RCC 7860 (cell line): ENCODE measurements around the gene HOXB7.

Source experiments
- DNase-seq: peaks from one replicate; pipeline ENCODE4 v3.0.0-alpha.2; 2015; ENCODE audit warnings: low spot score
- FAIRE-seq: peaks from 2 replicates; lab custom pipeline; 2012; peaks lifted over from hg19 to GRCh38; lab: Jason Lieb, UNC

HOXB7 gene

DNA sequence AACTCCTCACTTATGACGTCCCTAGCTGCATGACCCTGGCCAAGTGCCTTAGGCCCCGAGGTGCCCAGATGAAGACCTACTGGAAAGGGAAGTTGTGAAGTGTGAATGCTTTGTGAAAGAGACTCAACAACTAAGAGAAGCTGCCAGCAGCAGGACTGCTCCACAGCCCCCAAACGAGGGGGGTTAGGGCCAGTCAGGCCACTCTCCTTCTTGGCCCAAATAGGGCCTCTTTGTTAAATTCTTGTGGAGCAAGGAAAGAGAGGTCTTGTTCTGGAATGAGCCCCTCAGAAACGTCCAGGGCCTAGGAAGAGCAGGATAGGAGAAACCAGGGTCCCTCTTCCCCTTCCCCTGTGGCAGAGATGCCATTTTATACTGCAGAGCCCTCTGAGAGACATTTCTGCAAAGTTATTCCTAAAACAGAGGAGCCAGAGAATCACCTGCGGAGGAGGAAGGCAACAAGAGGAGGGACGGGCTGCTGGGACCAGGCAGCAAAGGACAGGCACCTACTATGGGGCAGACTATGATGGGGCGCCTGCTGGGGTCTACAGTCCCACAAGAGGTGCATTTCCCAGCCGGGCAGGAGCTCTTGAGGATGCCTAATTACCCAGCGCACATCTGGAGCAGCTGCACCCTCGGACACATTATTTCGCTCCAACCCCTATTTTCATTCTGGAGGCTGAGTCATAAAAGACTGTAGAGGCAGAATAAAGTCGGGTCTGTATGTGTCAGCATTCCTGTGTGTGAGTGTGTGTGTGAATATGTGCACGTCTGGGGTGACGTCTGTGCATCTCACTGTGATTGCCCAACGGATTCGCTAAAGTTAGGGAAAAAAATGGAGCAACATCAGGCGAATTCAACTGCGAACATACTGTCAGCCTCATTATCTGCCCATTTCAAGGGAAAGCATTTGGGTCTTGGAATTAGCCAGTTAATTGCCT lies 26.8 kb upstream of the HOXB7 start:
- peak; percentile 89 for DNase-seq

DNA sequence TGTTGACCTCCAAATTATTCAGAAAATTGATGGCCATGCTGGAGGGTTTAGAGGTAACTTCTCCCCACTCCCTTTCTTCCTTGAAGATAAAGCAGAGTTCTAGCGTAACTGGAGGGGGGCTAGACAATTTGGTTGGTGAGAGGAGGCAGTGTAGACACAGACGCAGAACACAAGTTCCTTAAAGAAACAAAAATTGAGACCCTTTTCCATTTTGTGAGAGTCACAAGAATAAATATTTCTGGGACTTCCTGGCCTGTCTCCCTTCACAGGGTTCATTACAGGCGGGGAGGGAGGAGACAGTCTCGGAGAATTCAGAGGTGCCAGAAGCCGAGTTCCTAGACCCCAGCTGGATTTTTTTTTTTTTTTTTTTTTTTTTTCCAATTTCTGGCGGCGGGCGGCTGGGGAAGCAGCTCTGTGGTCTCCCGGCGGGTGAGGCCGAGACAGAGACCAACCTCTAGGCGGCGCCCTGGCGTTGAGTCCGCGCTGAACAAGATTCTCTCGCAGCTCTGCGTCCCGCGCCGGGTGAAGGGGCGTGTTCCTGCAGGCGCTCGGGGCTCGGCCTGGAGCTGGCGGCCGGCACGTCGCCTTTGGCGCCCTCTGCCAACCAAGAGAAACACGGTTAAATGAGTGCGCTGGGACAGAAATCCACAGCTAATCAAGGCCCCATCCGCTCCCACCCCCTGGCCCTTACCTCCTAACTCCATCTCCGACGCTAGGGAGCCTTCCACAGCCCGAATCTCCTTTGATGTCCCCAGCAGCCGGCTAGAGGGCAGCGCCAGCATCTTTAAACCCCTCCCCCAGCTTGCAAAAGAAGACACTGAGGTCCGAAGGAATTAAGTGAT lies 25.6 kb upstream of the HOXB7 start:
- FAIRE-seq (no peak), DNase-seq (peak; percentile 56)

More for the DNA sequence above, 26.8 kb upstream of the HOXB7 start:
- peak; percentile 89 for FAIRE-seq

DNA sequence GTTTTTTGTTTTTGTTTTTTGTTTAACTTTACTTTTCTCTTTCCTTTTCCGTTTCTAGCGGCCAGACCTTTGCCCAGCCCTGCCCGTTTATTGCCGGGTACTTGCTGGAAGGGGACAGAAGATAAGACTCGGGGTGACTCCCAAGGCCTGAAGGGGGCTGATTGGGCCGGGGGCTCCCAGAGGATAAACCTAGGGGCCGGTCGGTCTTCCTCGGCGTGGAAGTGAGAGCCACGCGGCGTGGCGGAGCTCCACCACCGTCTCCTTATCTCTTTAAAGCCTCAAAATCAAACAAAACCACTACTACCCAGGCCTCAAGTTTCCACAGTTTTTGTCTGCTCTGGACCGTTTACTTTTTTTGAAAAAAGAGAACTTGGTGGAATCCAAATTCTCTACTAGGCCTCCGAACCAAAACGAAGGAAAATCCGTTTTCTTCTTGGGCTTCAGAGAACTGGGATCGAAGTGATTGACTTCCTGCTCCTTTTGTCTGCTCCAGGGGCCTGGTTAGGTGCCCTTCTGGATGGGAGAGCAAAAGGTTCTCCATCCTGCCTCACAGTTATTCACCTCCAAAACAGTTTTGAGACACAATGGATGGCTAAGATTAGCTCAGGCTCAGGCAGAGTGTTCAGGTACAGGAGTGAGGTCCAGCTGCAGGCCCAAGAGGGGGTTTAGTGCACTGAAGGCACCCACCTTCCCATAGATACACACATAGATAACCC lies 23.8 kb upstream of the HOXB7 start:
- no peak for FAIRE-seq
- DNase-seq, result no peak

DNA sequence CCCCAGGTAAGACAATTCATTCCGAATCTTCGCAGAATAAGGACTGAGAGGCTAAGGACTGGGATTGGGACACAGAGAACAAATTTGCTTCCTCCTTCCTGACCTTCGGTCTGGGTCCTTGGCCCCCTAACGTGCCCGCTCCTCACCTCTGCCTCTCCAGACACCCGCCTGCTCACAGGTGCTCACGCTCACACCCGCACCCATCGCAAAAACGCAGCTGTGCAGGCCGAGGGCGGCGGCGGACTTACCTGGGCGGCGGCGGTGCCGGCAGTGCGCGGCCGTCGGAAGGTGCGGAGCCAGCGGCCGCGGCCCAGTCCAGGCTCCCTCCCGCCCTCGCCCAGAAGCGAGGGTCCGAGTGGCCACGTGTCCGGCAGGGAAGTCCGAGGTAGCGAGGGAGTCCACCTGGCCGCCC lies 22.5 kb upstream of the HOXB7 start:
- DNase-seq, result no peak
- no peak for FAIRE-seq

DNA sequence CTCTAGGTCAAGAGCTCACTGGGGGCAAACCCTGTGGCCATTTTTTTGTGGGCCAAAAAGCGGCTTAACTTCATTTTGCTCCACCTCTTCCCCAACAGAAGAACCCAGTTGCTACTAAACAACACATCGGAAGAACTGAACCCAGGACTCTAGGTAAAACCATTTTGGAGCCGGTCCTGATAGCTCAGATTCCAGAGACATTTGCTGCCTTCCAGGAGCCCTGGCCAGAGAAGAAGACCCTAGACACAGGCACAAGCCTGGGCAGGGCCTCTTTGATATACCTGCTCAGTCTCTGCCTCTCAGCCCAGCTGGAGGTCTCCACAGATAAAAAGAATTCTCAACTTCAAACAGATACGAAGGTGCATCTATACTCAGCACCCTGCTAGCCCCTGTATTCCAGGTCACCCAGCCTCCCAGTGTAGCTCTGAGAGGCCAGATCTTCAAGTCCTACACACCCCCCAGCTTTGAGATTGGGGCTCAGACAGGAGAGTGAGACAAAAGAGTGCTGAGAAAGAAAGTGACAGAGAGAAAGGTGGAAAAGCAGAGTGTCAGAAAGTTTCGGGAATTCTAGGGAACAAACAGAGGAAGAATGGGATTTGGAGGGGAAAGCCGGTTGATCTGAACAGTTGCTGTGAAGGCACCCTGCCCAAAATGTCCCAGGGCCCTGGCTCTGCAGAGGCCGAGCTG lies 21.9 kb upstream of the HOXB7 start:
- FAIRE-seq, result no peak
- no peak for DNase-seq

DNA sequence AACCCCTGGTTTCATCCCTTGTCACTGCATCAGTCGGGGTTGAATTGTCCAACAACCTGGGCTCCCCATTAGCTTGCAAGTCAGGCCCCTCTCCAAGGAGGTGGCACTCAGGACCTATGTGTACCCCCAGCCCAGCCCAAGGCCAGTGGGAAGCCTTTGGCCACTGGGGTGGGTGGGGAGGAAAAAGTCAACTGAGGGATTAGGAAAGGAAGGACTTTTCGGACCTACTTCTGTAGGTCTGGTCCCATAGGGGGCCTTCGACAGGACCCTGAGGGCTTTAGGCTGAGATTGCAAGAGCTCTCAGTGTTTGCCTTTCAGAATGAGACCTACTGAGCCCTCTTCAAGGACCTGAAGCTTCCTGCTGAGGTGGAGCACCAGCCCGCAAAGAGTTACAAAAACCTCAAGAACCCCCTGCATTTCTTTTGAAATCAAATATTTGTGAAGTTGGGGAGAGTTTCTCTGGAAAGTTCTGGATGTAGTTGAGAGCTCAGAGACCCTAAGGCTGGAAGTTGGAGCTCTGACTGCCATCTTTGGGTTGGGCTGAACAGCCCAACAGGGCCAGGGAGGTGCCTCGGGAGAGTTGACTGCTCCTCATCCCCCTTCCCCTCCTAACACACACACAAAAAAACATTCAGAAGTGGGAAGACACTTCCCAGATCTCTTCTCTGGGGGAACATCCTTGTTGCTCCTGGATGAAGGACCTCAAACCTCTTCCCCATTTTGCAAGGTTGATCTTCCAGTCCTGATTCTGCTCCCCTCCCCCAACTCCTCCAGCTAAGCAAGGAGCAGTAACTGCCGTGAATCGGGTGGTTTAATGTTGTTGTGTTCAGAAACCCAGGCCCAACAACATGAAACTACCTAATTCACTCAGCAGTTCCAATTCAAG lies 21.1 kb upstream of the HOXB7 start:
- no peak for FAIRE-seq
- no peak for DNase-seq

DNA sequence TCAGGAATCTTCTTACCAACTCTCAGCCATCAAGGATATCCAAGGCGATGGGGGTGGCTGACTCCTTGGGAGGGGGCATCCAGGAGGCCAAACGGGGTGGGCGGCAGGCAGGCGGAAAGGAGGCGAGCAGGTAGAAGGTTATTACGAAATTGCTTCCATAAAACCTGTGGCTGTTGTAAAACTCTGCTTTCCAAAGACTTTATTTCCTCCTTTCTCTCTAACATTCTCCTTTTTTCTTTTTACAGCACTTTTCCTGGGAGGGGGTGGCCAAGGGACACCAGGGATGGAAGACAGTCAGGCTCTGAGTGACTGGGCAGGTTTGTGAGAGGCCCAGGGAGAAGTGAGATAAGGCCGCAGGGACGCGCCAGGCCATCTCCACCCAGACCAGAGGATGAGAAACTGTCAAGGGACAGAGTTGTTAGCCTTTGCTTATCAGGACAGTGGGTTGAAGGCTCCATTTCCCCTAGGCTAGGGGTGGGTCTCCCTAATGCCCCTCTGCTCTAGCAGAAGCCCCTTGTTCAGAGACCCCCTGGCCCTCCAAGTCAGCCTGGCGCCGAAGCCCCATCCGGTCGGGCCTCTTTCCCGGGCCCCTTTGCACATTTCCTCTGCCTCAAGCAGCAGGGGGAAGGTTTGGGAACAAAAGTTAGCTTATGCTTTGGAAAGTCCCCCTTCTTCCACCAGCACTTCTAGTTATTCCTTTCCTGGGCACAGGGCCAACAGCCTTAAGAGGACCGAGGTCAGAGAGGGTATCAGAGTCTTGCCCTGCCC lies 20.3 kb upstream of the HOXB7 start:
- FAIRE-seq (no peak), DNase-seq (no peak)

DNA sequence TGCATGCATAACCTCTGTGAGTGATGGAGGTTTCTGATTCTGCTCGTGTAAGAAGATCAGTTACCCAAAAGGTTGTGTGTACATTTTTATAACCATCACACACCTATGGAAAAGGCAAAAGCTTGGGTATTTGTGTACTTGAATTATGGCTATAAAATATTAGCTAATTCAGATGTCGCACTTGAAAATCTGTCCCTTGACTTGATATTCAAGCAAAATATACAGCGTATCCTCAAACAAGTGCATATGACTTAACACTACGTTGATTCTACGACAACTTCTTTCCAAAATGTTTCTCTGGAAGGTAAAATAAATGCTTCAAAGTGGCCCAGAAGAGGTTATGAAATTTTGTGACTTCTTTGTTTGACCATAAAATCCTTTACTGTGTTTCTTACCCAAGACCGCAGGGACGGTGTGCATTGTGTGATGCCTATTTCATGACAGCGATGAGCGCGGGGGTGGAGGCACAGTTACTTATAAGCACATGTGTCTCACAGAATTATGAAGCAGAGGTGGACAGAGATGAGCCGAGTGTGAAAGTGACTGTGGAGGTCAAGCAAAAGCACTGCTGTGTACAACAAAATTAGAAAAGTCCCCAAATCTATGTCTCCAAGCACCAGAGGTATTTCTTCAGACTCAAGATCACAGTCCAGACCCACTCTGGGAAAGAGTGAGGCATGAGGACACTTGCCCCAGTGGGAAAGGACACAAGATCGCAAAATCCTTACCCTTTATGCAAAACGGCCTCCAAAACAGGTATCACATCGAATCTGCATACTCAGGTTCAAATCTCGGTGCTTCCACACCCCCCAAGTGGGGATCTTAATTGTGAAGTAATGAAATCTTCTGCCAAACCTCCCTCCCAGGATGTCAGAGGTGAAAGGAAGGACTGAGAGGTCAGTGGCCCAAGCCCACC lies 19.4 kb upstream of the HOXB7 start:
- FAIRE-seq, result no peak
- no peak for DNase-seq

DNA sequence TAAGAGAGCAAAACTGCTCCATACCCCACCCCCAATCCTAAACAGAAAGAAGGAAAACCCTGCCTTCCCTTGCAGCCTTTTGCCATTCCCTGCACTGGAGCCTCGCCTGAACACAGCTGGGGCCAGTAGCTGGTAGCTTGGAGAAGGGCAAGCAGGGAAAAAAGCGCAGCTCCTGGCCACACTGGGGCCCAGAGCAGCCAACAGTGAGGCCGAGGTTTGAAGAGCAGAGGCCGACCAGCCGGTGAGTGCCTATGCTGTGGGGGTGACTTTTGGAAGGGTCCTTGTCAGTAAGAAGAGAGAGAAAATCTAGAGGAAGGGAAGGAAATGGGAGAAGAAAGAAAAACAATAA lies 18.6 kb upstream of the HOXB7 start:
- FAIRE-seq (no peak), DNase-seq (no peak)

DNA sequence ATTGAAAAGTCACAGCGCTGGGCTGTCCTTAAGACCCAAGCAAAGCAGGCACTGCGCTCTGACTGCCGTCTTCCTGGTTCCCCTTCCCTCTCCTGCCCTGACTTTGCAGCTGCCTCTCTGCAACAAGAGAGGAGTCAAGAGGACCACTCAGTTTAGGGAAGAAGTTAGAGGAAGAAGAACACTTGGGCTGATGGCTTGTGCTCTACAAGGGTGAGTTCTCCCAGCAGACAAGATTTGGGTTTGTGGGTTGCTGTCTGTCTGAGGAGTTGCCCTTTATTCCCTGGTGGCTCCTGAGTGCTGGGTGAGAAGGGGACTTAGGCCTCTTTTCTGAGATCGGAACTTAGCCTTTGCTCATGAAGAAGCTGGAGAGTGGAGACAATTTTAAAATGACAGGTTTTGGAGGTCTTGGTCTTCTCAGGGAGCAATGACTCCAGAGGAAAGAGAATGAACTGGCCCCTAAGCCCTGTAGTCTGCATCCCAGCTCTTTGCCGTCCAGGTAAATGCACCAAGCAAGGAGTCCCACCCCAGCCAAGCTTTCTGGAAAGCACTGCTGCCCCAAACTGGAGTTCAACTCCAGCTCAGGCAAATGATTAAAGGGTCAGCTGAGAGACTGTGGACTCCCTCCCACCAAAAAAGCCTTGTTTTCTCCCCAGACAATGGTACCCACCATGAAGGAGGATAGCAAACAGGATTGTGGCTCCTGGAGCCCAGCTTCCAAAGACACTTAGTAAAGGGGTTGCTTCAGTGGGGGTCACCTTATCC lies 18.0 kb upstream of the HOXB7 start:
- DNase-seq, result no peak
- FAIRE-seq, result no peak

DNA sequence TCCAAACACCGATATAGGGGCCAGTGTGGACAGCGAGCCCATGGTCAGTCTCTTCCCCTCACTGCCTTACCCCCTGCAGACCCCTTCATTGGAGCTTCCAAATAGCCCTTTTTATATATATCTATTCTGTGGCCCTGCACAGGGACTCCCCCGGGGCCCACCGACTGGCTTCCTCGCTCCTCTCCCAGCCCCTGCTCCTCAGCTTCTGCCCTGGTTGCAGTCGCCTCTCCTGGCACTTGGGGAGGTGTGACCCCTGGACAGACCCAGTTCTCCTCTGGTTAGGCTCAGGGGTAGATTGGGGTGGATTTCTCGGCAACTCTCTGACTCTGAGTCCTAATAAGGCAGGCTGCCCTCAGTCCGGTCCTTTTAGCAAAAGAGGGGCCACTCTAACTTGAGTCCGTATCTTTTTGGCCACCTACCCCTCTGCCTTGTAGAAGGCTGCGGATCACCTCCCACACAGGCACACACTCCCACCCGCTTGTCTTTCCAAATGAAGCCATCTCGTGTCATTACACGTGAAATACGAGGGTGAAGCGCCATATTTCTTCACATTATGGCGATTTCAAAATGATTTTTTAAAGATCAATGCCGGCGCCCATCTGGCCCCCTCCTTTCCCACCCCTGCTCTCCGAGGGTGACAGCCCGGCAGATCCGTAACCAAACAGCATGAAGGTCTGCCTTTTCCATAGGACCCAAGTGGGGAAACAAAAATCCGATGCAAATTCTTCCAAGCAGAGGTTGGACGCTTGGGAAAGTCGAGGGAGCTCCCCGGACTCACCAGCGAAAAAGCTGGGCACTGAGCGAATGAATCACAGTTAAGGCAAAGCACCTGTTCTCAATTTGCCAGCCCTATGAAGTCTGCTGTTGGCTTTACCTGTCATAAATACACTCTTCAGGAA lies 17.1 kb upstream of the HOXB7 start:
- no peak for DNase-seq
- FAIRE-seq, result no peak

DNA sequence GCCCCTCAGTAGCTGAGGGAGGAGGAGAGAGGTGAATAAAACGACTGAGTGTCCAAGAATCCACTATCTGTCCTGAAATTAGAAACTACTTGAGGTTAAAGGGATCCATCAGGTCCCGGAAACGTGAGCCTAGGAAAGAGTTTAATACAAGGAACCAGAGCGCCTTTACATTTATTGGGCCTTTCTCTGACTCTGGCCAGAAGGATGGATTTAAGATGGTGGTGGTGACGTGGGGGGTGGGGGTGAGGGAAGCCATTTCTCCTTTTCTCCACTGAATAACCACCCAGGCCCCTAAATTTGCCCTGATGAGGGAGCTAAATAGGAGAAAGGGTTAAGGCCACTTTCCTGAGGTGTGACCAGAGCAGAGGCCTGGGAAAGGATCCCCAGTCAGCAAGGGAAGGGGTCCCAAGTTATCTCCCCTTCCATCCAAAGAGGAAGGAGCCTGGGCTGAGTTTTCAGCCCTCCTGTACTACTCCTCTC lies 16.3 kb upstream of the HOXB7 start:
- FAIRE-seq (no peak), DNase-seq (no peak)

DNA sequence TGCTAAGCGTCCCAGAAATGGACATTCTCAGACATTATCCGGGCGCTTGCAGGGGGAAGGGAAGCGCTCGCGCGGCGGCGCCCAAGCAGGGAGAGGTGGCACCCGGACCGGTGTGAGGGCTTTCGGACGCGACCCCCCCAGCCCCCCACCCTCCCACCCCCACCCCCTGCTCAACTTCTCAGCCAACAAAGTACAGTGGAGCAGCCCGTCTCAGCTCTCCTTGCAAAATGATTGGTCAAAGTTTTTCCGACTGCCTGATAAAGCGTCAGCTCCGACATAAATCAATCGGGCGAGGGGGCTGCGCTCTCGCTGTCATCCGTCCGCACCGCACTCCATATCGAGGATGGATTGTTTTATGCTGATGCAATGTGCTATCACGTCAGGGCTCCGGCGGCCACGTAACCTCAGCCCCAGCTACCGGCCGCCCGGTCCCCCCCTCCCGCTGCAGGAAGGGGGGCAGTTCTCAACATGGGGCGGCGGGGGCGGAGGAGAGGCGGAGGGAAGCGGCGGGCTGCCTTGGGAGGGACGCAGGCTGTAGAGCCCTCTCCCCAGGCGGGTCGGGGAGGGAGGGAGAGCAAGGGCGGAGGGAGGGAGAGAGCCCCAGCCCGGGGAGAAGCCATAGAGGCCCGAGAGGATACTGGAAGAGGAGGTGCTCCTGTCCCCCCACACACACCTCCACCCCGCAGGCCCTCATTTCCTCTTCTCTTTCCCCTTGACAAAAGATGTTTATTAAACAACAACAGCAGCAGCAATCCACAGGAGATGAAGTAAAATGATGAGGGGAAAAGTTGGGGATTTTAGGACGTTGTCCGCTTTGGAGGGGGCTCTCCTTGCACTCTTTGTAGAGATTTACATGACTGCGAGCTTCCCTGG lies 15.7 kb upstream of the HOXB7 start, which contains the start of gene HOXB9:
Gene HOXB9 (minus strand): TSS at position 114 of the 873 bp plus-strand sequence. CDS start 89 bp downstream, at position 25.
- FAIRE-seq (peak; percentile 60), DNase-seq (peak; percentile 95)

DNA sequence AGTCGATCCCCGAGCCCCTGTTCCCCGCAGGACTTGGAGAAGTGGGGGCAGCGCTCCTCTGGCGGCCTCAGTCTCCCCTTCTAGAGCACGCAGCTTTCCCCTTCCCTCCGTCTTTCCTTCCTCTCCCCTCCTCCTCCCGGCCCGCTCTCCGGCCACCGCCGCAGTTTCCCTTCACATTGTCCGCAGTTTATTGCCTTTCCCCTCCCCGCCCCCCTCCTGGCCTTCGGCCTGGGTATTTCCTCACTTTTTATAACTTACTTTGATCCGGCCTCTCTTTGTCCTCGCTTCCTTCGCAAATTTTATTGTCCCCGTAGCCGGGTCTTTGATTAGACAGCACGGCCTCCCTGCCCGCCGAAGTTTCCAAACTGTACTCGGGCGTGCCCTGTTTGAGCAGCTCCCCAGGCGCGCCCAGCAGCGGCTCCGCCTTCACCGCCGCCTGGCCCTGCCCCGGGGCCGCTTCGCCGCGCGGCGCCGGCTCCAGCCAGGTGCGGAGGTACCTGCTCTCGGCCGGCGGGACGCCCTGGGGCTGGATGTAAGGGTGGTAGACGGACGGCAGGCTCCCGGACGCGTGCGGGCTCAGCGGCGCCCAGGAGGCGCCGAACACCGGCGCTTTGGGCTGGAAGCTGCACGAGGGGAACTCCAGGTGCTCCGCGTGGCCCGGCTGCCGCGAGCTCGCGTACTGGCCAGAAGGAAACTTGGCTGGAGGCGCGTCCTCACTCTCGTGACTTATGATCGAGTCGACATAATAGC lies 14.9 kb upstream of the HOXB7 start:
- DNase-seq (peak; percentile 46), FAIRE-seq (no peak)
